H1 (cell line): Measurements from ENCODE around the gene NUP210. TPM values are rescaled to one million over a fixed set of nuclear protein-coding genes. Genes with fewer than 3 reads are reported as not detected.

Experiments used
- CTCF ChIA-PET: fragments of 300-600 bp; sonication (Branson Sonifier 250); formaldehyde crosslinking; loops from one replicate; lab custom pipeline; 2021; ENCODE audit not compliant: partially characterized antibody; lab: Charles Lee
- POLR2A ChIA-PET: fragments of 300-600 bp; sonication (Branson Sonifier 250); formaldehyde crosslinking; loops from one replicate; lab custom pipeline; 2021; ENCODE audit warnings: inconsistent platforms; ENCODE audit not compliant: partially characterized antibody; lab: Charles Lee
- DNase-seq, 2 experiments: peaks; one replicate each; pipeline versions ENCODE4 v3.0.0 to v3.0.0-alpha.2; 2010 to 2022; ENCODE audit warnings: low spot score in 2 of 2, low read depth in 1 of 2, mixed read lengths in 1 of 2
- FAIRE-seq: peaks from 2 replicates; lab custom pipeline; 2011; peaks lifted over from hg19 to GRCh38; lab: Jason Lieb, UNC
- H2AFZ ChIP-seq: 2 replicates; pipeline ENCODE4 v1.8.1; 2012; ENCODE audit warnings: low read length, inconsistent platforms
- H2AK5ac ChIP-seq: 2 replicates; pipeline ENCODE4 v1.6.1; 2013; ENCODE audit warnings: low read depth, low read length
- H2BK120ac ChIP-seq: replicated peaks from 2 replicates; pipeline ENCODE3; 2013; ENCODE audit warnings: low read depth, low read length, inconsistent platforms
- H2BK12ac ChIP-seq: 2 replicates; pipeline ENCODE4 v1.6.1; 2013; ENCODE audit warnings: low read depth, low read length
- H2BK15ac ChIP-seq: 2 replicates; pipeline ENCODE4 v1.6.1; 2013; ENCODE audit warnings: low read length
- H2BK20ac ChIP-seq: 2 replicates; pipeline ENCODE4 v1.6.1; 2013; ENCODE audit warnings: low read length
- H2BK5ac ChIP-seq: 2 replicates; pipeline ENCODE4 v1.6.1; 2013; ENCODE audit warnings: low read depth, low read length
- H3K14ac ChIP-seq: 2 replicates; pipeline ENCODE4 v1.6.1; 2013; ENCODE audit warnings: inconsistent platforms; ENCODE audit not compliant: insufficient read length
- H3K18ac ChIP-seq: 2 replicates; pipeline ENCODE4 v1.6.1; 2013; ENCODE audit warnings: low read length; ENCODE audit errors: extremely low read depth
- H3K23ac ChIP-seq: 2 replicates; pipeline ENCODE4 v1.6.1; 2013; ENCODE audit warnings: inconsistent platforms; ENCODE audit not compliant: insufficient read length
- H3K23me2 ChIP-seq: 2 replicates; pipeline ENCODE4 v1.6.1; 2013; ENCODE audit warnings: low read depth, low read length
- H3K27ac ChIP-seq: 2 replicates; pipeline ENCODE4 v1.6.1; 2011; ENCODE audit warnings: low read depth, low read length, inconsistent platforms
- H3K27me3 ChIP-seq, 4 experiments: replicated peaks in 1 of 4; 1 replicate in 1 of 4; 2 replicates in 3 of 4; pipeline versions ENCODE4 v1.6.1 to v1.8.1; 2011 to 2013; ENCODE audit warnings: low read length in 3 of 4, mild to moderate bottlenecking in 3 of 4, inconsistent platforms in 2 of 4, mixed read lengths in 2 of 4, moderate library complexity in 1 of 4; ENCODE audit not compliant: control insufficient read depth in 3 of 4, insufficient read depth in 3 of 4; ENCODE audit errors: extremely low read depth in 1 of 4
- H3K36me3 ChIP-seq, 4 experiments: 2 replicates each; pipeline versions ENCODE4 v1.6.1 to v1.8.1; 2011 to 2013; ENCODE audit warnings: mild to moderate bottlenecking in 4 of 4, low read length in 3 of 4, moderate library complexity in 2 of 4, control low read depth in 1 of 4, inconsistent platforms in 1 of 4; ENCODE audit not compliant: insufficient read depth in 4 of 4, control insufficient read depth in 2 of 4
- H3K4ac ChIP-seq: replicated peaks from 2 replicates; pipeline ENCODE3; 2013; ENCODE audit warnings: low read length, low read depth, mixed read lengths, inconsistent platforms; ENCODE audit not compliant: insufficient read length
- H3K4me1 ChIP-seq, 4 experiments: replicated peaks in 1 of 4; 1 replicate in 1 of 4; 2 replicates in 3 of 4; pipeline versions ENCODE4 v1.6.1 to v1.8.1; 2011 to 2013; ENCODE audit warnings: low read length in 3 of 4, inconsistent platforms in 2 of 4, mixed read lengths in 1 of 4; ENCODE audit not compliant: insufficient read depth in 4 of 4, control insufficient read depth in 3 of 4
- H3K4me2 ChIP-seq, 2 experiments: 2 replicates each; pipeline versions ENCODE4 v1.6.1 to v1.8.1; 2011 to 2013; ENCODE audit warnings: low read depth in 2 of 2, low read length in 2 of 2, control low read depth in 1 of 2, inconsistent platforms in 1 of 2, mild to moderate bottlenecking in 1 of 2; ENCODE audit not compliant: insufficient read depth in 1 of 2
- H3K4me3 ChIP-seq, 4 experiments: fragments of 200-600, 300-600 bp in 1 of 4; sonication (generic), shearing (Covaris generic), sonication (Bioruptor Twin) in 1 of 4; 2 replicates each; pipeline versions ENCODE4 v1.5.1 to v1.8.1; 2011 to 2016; ENCODE audit warnings: low read length in 4 of 4, low read depth in 3 of 4, control low read depth in 2 of 4, inconsistent platforms in 2 of 4, mild to moderate bottlenecking in 2 of 4, mixed read lengths in 1 of 4, moderate library complexity in 1 of 4; ENCODE audit not compliant: insufficient read depth in 2 of 4; ENCODE audit errors: extremely low read depth in 1 of 4
- H3K56ac ChIP-seq: replicated peaks from 2 replicates; pipeline ENCODE3; 2013; ENCODE audit warnings: low read depth, mild to moderate bottlenecking, mixed read lengths, low read length, inconsistent platforms; ENCODE audit not compliant: insufficient read length
- H3K79me1 ChIP-seq: 2 replicates; pipeline ENCODE4 v1.6.1; 2013; ENCODE audit warnings: low read depth, low read length, control low read depth
- H3K79me2 ChIP-seq, 2 experiments: 2 replicates each; pipeline versions ENCODE4 v1.6.1 to v1.8.1; 2012 to 2013; ENCODE audit warnings: low read length in 2 of 2, mild to moderate bottlenecking in 2 of 2, inconsistent platforms in 1 of 2; ENCODE audit not compliant: insufficient read depth in 2 of 2, control insufficient read depth in 1 of 2
- H3K9ac ChIP-seq, 4 experiments: replicated peaks in 1 of 4; 1 replicate in 1 of 4; 2 replicates in 3 of 4; pipeline versions ENCODE4 v1.6.1 to v1.8.1; 2011 to 2013; ENCODE audit warnings: low read depth in 3 of 4, low read length in 3 of 4, control low read depth in 2 of 4, mild to moderate bottlenecking in 2 of 4, moderate library complexity in 2 of 4, inconsistent platforms in 1 of 4; ENCODE audit errors: extremely low read depth in 1 of 4
- H3K9me3 ChIP-seq, 2 experiments: 2 replicates each; pipeline versions ENCODE4 v1.6.1 to v1.8.1; 2012 to 2013; ENCODE audit warnings: mild to moderate bottlenecking in 2 of 2, moderate library complexity in 2 of 2, control low read depth in 1 of 2, inconsistent platforms in 1 of 2, low read depth in 1 of 2, low read length in 1 of 2, mixed read lengths in 1 of 2; ENCODE audit not compliant: insufficient read depth in 2 of 2
- H4K20me1 ChIP-seq, 2 experiments: replicated peaks in 1 of 2; 2 replicates each; pipeline versions ENCODE3 to v1.8.1; 2011 to 2013; ENCODE audit warnings: inconsistent platforms in 2 of 2, low read length in 2 of 2, mild to moderate bottlenecking in 1 of 2; ENCODE audit not compliant: insufficient read depth in 2 of 2, control insufficient read depth in 1 of 2
- H4K5ac ChIP-seq: 2 replicates; pipeline ENCODE4 v1.6.1; 2013; ENCODE audit warnings: low read length, low read depth, mixed read lengths, inconsistent platforms; ENCODE audit not compliant: insufficient read length
- H4K8ac ChIP-seq: 2 replicates; pipeline ENCODE4 v1.8.0; 2013; ENCODE audit warnings: mild to moderate bottlenecking, moderate library complexity, low read length, inconsistent platforms; ENCODE audit not compliant: insufficient read depth; ENCODE audit errors: extremely low read depth
- H4K91ac ChIP-seq: replicated peaks from 2 replicates; pipeline ENCODE3; 2013; ENCODE audit warnings: low read length, mixed read lengths, inconsistent platforms; ENCODE audit not compliant: insufficient read length
- RBBP5 ChIP-seq: IDR thresholded peaks from 2 replicates; pipeline ENCODE4 v1.7.1; 2012; ENCODE audit warnings: low read depth, mild to moderate bottlenecking, inconsistent platforms, low read length, moderate library complexity, borderline replicate concordance
- WGBS, 2 experiments: shearing (Covaris generic) in 1 of 2; methylation state at CpG; one replicate each; pipeline versions ENCODE4 v1.1.6 to v1.1.7; 2013 to 2015; ENCODE audit warnings: low lambda C conversion rate in 2 of 2, mixed read lengths in 2 of 2, inconsistent platforms in 1 of 2, low coverage in 1 of 2, missing lambda C conversion rate in 1 of 2; ENCODE audit not compliant: insufficient replicate concordance in 2 of 2, insufficient coverage in 1 of 2, insufficient read length in 1 of 2; ENCODE audit errors: extremely low coverage in 1 of 2, missing lambda C conversion rate in 1 of 2; 5-methylcytosine and 5-hydroxymethylcytosine counted together
- polyA plus RNA-seq, 7 experiments: library from polyadenylated mRNA; depleted of rRNA in 3 of 7; stranded (reverse) in 5 of 7; unstranded in 2 of 7; fragments of >200 nt in 5 of 7; fragments of 200-250 nt in 2 of 7; gene quantifications; 1 replicate in 5 of 7; 2 replicates in 1 of 7; 4 replicates in 1 of 7; pipeline versions ENCODE4 v1.2.1 to v1.2.3, GENCODE V29; 2011 to 2013; ENCODE audit warnings: missing spikeins in 2 of 7, mixed read lengths in 2 of 7
- total RNA-seq: library from RNA; stranded (reverse); fragmentation: NEBNext Ultra II Directional; extraction: Animal tissue kit (Norgen Biotek cat#: 25700); gene quantifications from 2 replicates; pipeline ENCODE4 v1.2.1, GENCODE V29; 2021
- TF ChIP-seq, protein P1 (sequence below): IDR thresholded peaks from 2 replicates; pipeline ENCODE4 v1.6.1; 2011; ENCODE audit warnings: low read length, improper control_type of control experiment

Gene NUP210
- total and polyA plus RNA-seq, 2 of the 8 experiments (the other 6 are each of a cell fraction or from before 2014, with no cell fraction given) = 51.0 to 53.7 TPM

DNA sequence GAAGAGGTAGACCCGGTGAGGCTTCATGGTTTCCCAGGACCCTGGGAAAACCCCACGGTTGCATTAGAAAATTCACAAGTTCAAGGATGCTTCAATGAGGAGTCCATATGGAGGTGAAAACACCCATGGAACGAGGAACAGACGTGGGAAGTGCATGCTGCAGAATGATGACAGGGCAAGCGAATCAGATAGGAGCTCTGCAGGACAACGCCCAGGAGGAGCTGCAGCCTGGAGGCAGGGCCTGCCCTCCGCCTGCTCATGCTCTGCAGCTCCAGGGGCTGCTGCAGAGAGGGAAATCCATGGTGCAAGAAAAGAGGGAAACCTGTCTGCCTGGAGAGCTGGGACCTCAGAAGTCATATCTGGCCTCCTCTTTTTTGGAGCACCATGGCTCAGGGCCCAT is 61.5 kb downstream of the NUP210 start:
- H2AK5ac ChIP-seq = no peak overlapping the region
- TF ChIP-seq, protein P1, sequence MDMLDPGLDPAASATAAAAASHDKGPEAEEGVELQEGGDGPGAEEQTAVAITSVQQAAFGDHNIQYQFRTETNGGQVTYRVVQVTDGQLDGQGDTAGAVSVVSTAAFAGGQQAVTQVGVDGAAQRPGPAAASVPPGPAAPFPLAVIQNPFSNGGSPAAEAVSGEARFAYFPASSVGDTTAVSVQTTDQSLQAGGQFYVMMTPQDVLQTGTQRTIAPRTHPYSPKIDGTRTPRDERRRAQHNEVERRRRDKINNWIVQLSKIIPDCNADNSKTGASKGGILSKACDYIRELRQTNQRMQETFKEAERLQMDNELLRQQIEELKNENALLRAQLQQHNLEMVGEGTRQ = no peak
- TF ChIP-seq RBBP5 = no peak
- H3K36me3 ChIP-seq = peaks cover 12 to 36% (median 29%) of the 10 kb centered on the region in 4 experiments

More for the DNA sequence above, 61.5 kb downstream of the NUP210 start:
- Histone ChIP-seq H3K9ac (no peak overlapping the region), H3K14ac (no peak overlapping the region), H2BK5ac (peak overlapping the region; percentile 49; the same call in 1 of the 2 replicates), H3K23ac (no peak overlapping the region), H4K8ac (no peak overlapping the region), H3K79me1 (no peaks in the 10 kb centered on the region), H2AFZ (no peak overlapping the region), H2BK15ac (no peak overlapping the region), H3K27ac (no peak overlapping the region), H3K4me1 (no peaks in the 10 kb centered on the region), H2BK12ac (no peak overlapping the region), H4K20me1 (peaks cover 0 to 3% of the 10 kb centered on the region in 2 experiments), H4K91ac (no peak overlapping the region), H3K79me2 (no peaks in the 10 kb centered on the region), H2BK120ac (no peak overlapping the region), H3K9me3 (no peaks in the 10 kb centered on the region), H3K4ac (no peak overlapping the region), H3K4me3 (no peak overlapping the region), H4K5ac (no peak overlapping the region), H3K23me2 (no peaks in the 10 kb centered on the region), H3K27me3 (no peaks in the 10 kb centered on the region; a peak in 1 of 7 replicates), H3K18ac (no peak overlapping the region), H3K4me2 (no peak overlapping the region), H2BK20ac (no peak overlapping the region), H3K56ac (no peak overlapping the region)
- DNase-seq (no peak), FAIRE-seq (no peak)
- POLR2A ChIA-PET = interaction anchor here (1.3 to 1.4 kb wide), 2 partner anchors 9 to 12 kb away, joined by 3 read pairs; no protein-coding TSS in a partner anchor
- CTCF ChIA-PET = interaction anchor here (1.0 to 4.1 kb wide), 5 partner anchors 9 to 129 kb away, joined by 3 to 18 read pairs (median 3); no protein-coding TSS in a partner anchor
- 94% methylated on average over 7 of the region's 7 CpGs; no CpG with 5 or more reads in 1 of the 2 experiments for WGBS, 2 experiments
